Large intestine (tissue), 3 donors: ENCODE results near the gene ZC3HAV1L. TPM values are rescaled to one million over a fixed set of nuclear protein-coding genes. Genes with fewer than 3 reads are reported as not detected.

ENCODE experiments used
- DNase-seq, 2 donors: peaks; one replicate each; pipeline versions ENCODE4 v3.0.0 to v3.0.0-alpha.2; 2013
- H3K27ac ChIP-seq: one replicate; pipeline ENCODE4 v1.5.1; 2013; ENCODE audit warnings: low read length
- H3K27me3 ChIP-seq: 2 replicates; pipeline ENCODE4 v1.6.1; 2013; ENCODE audit warnings: low read length; ENCODE audit not compliant: control insufficient read depth, insufficient read depth
- H3K36me3 ChIP-seq: 2 replicates; pipeline ENCODE4 v1.6.1; 2013; ENCODE audit warnings: low read length; ENCODE audit not compliant: control insufficient read depth, insufficient read depth
- H3K4me1 ChIP-seq: one replicate; pipeline ENCODE4 v1.6.1; 2013; ENCODE audit warnings: low read length; ENCODE audit not compliant: control insufficient read depth, insufficient read depth
- H3K4me3 ChIP-seq: one replicate; pipeline ENCODE4 v1.5.1; 2013; ENCODE audit warnings: low read length
- H3K9me3 ChIP-seq: one replicate; pipeline ENCODE4 v1.6.1; 2013; ENCODE audit warnings: mild to moderate bottlenecking, low read depth, low read length, moderate library complexity; ENCODE audit not compliant: control insufficient read depth
- WGBS: methylation state at CpG from one replicate; pipeline ENCODE4 v1.1.5; 2013; ENCODE audit warnings: low lambda C conversion rate; ENCODE audit not compliant: insufficient coverage; 5-methylcytosine and 5-hydroxymethylcytosine counted together
- polyA plus RNA-seq: library from polyadenylated mRNA; unstranded; fragments of 120-200 nt; gene quantifications from one replicate; pipeline ENCODE4 v1.2.1, GENCODE V29; 2013

ZC3HAV1L gene
- polyA plus RNA-seq, 1 donor: 13.1 TPM

- no peaks in the 10 kb centered on the region for H3K9me3 ChIP-seq
- no peak overlapping the region for H3K4me3 ChIP-seq
- no peaks in the 10 kb centered on the region for H3K27me3 ChIP-seq
- H3K27ac ChIP-seq: no peak overlapping the region
- peaks cover 35% of the 10 kb centered on the region for H3K36me3 ChIP-seq
- no peaks in the 10 kb centered on the region for H3K4me1 ChIP-seq
- 100% methylated on average over 1 of the region's 5 CpGs for WGBS
- no peak for DNase-seq
These were observed 12.8 kb downstream of the ZC3HAV1L start for GRCh38 chr7:139023076-139023475.

- peaks cover 33% of the 10 kb centered on the region for H3K36me3 ChIP-seq
- no peak for DNase-seq
- H3K27ac ChIP-seq: no peak overlapping the region
- 93% methylated on average over 2 of the region's 4 CpGs for WGBS
- H3K9me3 ChIP-seq: no peaks in the 10 kb centered on the region
- no peaks in the 10 kb centered on the region for H3K4me1 ChIP-seq
- no peaks in the 10 kb centered on the region for H3K27me3 ChIP-seq
- no peak overlapping the region for H3K4me3 ChIP-seq
These were observed 13.6 kb downstream of the ZC3HAV1L start for GRCh38 chr7:139022286-139022685.

GRCh38 chr7:139018910-139019309 lies 16.9 kb downstream of the ZC3HAV1L start:
- WGBS: no CpG with 5 or more reads among the region's 3 CpGs
- Histone ChIP-seq H3K27ac (no peak overlapping the region), H3K4me1 (no peaks in the 10 kb centered on the region), H3K27me3 (no peaks in the 10 kb centered on the region), H3K36me3 (peaks cover 8% of the 10 kb centered on the region), H3K9me3 (no peaks in the 10 kb centered on the region), H3K4me3 (no peak overlapping the region)
- DNase-seq: peak in 1 of 2 donors; percentile 16

- Histone ChIP-seq H3K27me3 (no peaks in the 10 kb centered on the region), H3K4me3 (no peak overlapping the region), H3K4me1 (no peaks in the 10 kb centered on the region), H3K36me3 (no peaks in the 10 kb centered on the region), H3K27ac (no peak overlapping the region), H3K9me3 (no peaks in the 10 kb centered on the region)
- DNase-seq: peak; percentile 28 to 38
- 33% methylated on average over 3 of the region's 7 CpGs for WGBS
These were observed 18.8 kb downstream of the ZC3HAV1L start for GRCh38 chr7:139016931-139017511.

GRCh38 chr7:139011373-139011772 lies 24.5 kb downstream of the ZC3HAV1L start:
- Histone ChIP-seq H3K27me3 (no peaks in the 10 kb centered on the region), H3K27ac (no peak overlapping the region), H3K36me3 (no peaks in the 10 kb centered on the region), H3K4me1 (no peaks in the 10 kb centered on the region), H3K4me3 (no peak overlapping the region), H3K9me3 (no peaks in the 10 kb centered on the region)
- DNase-seq: no peak
- WGBS: no CpG with 5 or more reads among the region's 3 CpGs

- Histone ChIP-seq H3K4me3 (no peak overlapping the region), H3K27me3 (no peaks in the 10 kb centered on the region), H3K9me3 (peaks cover 2% of the 10 kb centered on the region), H3K36me3 (no peaks in the 10 kb centered on the region), H3K27ac (no peak overlapping the region), H3K4me1 (no peaks in the 10 kb centered on the region)
- DNase-seq: peak in 1 of 2 donors; percentile 5
These were observed 31.3 kb downstream of the ZC3HAV1L start for GRCh38 chr7:139004321-139005090.

GRCh38 chr7:138999414-138999813 lies 36.4 kb downstream of the ZC3HAV1L start:
- no CpG with 5 or more reads among the region's 3 CpGs for WGBS
- no peak for DNase-seq
- Histone ChIP-seq H3K9me3 (peaks cover 2% of the 10 kb centered on the region), H3K4me3 (no peak overlapping the region), H3K27ac (no peak overlapping the region), H3K36me3 (no peaks in the 10 kb centered on the region), H3K4me1 (no peaks in the 10 kb centered on the region), H3K27me3 (no peaks in the 10 kb centered on the region)

- no peaks in the 10 kb centered on the region for H3K27me3 ChIP-seq
- H3K4me3 ChIP-seq: no peak overlapping the region
- H3K36me3 ChIP-seq: no peaks in the 10 kb centered on the region
- no peak for DNase-seq
- H3K27ac ChIP-seq: no peak overlapping the region
- H3K9me3 ChIP-seq: no peaks in the 10 kb centered on the region
- no peaks in the 10 kb centered on the region for H3K4me1 ChIP-seq
- WGBS: no CpG with 5 or more reads among the region's 8 CpGs
These were observed 43.8 kb downstream of the ZC3HAV1L start for GRCh38 chr7:138992052-138992531.

GRCh38 chr7:138987686-138988085 lies 48.2 kb downstream of the ZC3HAV1L start:
- no peak for DNase-seq
- no peak overlapping the region for H3K4me3 ChIP-seq
- no CpG with 5 or more reads among the region's 1 CpG for WGBS

GRCh38 chr7:138982204-138982623 lies 53.6 kb downstream of the ZC3HAV1L start:
- Histone ChIP-seq H3K9me3 (no peaks in the 10 kb centered on the region), H3K4me3 (peak overlapping the region; percentile 57), H3K27ac (no peak overlapping the region), H3K36me3 (no peaks in the 10 kb centered on the region), H3K4me1 (peaks cover 5% of the 10 kb centered on the region), H3K27me3 (peaks cover 10% of the 10 kb centered on the region)
- no peak for DNase-seq
- no CpG with 5 or more reads among the region's 14 CpGs for WGBS

More at GRCh38 chr7:138987686-138988085, 48.2 kb downstream of the ZC3HAV1L start:
- Histone ChIP-seq H3K36me3 (no peaks in the 10 kb centered on the region), H3K27me3 (no peaks in the 10 kb centered on the region), H3K27ac (no peak overlapping the region), H3K4me1 (no peaks in the 10 kb centered on the region), H3K9me3 (no peaks in the 10 kb centered on the region)
